Measurements from ENCODE around the gene SUGCT.

- TF ChIP-seq CTCF (IDR thresholded peaks at IDR 0.05; ENCODE audit: low read length) (no peak), EZH2 (optimal IDR thresholded peaks at IDR 0.05; ENCODE audit: low read depth, low read length) (no peak)
These were observed 132.8 kb downstream of the SUGCT start for GRCh38 chr7:40267583-40267982.
